Measurements from ENCODE around the gene NT5C2.
A peak's percentile ranks its signal among the peaks of the same experiment; 100 is the strongest.

NT5C2 gene

DNA sequence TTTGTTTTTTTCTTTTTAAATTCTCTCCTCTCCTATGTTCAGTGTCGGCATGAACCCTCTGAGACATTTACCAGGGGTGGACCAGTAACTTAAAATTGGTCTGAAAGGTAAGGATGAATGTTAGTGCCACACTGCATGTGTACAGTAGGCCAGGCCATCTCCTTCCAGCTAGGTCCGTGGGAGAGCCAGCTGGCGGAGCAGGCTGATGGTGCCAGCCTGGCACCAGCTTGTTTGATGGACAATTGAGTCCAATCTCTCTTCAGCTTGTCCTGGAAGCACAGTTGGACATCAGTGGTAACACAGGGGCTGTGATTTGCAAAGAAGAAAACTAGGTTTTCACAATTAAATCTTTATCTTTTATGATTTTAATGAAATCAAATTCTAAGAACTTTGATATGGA is 138.5 kb downstream of the NT5C2 start:
- no peak for DNase-seq

DNA sequence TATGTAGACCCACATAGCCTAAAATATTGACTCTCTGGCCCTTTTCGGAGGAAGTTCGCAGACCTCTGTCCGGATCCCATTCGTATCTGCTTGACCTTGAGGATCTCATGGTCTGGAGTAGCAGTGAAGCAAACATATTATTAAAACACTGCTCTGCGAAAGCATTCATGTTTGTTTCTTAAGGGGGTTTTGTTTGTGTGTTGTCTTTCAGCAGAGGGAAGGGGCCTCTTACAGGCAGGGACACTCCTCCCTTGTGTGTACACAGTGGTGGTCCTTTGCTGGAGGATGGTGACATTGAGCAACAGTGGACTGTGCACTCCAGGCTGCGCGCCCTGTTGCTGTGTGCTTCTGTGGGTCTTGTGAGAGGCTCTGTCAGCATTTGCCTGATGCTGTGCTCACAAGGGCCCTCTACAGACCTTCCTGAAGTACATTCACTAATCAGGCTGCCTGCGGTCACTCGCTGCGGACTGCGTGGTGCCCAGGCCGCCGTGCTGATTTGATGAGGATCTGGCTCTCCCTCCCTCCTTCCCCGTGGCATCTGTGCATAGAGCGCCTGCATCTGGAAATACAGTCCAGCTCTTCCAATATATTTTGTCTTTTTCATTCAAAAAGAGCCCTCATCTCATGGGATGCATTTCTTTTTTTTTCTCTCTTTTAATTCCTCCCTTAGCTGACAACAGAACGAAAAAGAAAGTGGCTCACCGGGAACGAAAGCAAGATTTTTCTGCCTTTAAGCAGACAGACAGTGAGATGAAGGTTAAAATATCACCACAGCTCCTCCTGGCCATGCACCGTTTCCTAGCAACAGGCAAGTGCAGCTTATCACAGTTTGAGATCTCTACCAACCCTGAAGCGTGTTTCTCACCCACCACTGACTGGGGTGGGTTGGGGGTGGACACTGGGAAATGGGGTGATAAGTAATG is 139.2 kb downstream of the NT5C2 start:
- DNase-seq = peak; percentile 70

DNA sequence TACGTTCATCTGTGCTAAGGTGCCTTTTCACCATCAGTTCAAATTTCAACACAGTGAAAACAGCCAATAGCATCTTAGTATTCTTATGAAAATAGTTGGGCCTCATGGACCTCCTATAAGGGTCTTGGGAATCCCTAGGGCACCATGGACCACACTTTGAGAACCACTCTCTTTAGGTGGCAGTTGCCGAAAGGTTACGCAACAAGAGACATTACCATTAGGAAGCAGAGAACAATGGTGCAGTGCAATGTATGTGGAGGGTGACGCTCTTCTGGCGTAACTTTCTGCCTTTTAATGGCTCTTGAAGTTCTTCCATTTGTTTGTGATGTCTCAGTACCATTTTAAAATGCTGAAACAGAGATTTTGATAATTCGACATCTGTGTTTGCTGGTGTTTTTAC is 143.8 kb downstream of the NT5C2 start:
- DNase-seq = no peak

DNA sequence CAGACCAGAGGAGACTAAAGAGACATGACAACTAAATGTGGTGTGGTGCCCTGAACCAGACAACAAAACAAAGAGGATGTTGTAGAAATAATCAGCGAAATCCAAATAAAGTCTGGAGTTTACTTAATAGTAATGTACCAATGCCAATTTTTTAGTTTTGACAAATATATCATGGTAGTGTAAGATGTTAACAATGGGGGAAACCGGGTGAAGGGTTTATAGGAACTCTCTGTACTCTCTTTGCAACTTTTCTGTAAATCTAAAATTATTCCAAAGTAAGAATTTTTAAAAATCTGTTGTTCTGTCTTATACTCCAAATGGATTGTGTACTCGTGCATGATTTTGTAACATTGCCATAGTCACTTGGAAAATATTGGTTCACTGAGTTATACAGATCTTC is 145.7 kb downstream of the NT5C2 start:
- no peak for DNase-seq

DNA sequence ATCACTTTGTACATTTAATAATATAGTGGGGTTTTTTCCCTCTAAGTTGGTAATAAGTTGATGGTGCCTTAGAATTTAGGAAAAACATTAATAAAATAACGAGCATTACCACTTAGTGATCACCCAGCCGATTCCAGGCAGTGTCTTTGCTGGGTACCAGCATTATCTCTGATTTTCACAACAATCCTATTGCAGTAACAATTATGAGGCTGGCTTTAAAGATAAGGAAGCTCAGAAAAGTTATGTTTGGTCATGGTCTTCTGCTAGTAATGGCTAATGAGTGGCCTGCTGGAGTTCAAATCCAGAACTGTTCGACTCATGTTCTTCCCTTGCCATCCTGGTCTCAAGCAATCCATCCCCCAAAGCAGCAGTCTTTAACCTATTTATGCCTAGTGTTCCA is 147.1 kb downstream of the NT5C2 start:
- no peak for DNase-seq

DNA sequence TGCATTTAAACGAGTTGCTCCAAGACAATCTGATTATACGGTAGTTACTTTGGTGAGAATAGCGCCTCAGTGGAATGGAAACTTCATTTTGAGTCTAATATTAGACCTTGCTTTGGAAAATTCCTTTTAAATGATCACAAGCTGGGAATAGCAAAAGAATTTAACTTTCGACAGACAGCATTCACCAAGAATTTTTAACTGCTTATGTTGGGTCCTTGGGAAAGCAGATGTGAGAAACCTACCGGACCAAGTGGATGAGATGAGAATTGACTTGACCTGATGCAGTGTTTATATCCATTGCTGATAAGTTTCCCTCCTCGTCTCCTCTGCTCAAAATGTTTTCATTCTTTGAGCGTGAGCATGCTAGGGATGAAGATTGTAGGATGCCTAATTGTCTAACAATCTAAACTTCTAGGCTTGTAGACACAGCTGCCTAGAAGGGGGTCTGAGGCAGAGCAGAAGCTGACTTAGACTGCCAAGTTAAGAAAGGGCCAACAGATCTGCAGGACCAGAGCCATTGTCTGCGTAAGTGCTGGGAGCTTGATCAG is 148.1 kb downstream of the NT5C2 start:
- DNase-seq = peak; percentile 72

DNA sequence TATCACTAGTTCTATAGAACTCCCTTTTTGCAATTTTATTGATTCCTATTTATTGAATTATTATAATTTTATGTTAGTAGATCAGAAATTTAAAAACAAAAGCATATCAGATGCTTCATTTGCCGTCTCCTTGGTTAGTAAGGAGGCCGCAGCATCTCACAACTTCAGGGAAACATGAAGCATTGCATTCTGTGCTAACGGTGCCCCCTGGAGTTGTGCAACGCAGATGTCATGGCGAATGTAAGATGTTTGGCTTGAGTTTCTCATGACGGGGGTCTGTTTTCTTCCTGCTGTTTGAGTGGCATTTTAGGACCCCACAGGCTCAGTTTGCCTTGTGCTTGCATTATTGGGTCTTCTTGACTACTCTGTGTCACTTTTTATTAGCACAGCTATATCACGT is 150.2 kb downstream of the NT5C2 start:
- no peak for DNase-seq

DNA sequence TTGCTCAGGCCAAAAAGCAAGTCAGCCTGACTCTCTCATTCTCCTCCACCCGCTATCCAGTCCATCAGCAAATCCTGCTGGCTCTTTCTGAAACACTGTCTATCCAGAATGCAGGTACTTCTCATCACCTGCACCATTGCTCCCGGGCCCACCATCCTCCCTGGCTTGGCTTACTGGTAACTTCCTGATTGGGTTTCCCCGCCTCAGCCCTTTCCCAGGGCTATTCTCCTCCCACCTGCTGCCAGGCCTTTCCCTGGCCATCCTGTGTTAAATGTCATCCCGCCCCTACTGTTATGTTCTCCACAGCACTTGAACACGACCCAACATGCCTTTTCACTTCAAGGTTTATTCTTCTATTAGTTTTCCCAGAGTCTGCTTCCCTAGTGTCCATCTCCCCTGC is 150.9 kb downstream of the NT5C2 start:
- DNase-seq = no peak

DNA sequence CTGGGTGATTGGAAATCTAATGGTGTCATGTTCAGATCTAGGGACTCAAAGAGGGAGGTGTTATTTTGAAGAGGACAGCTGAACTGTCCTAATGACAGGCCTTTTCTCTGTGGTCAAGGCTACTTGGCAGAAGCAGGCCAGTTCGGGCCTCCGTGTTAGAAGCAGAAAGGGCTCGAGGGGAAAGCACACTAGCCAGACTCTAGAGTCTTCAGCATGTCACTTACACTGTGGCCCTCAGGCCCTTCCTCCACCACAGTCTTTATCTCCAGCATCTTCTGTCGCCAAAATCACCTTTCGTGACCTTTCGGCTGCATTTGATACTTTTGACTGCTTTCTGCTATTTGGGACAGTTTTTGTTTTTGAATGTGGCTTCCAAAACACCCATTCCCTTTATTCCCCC is 151.7 kb downstream of the NT5C2 start:
- DNase-seq = no peak

DNA sequence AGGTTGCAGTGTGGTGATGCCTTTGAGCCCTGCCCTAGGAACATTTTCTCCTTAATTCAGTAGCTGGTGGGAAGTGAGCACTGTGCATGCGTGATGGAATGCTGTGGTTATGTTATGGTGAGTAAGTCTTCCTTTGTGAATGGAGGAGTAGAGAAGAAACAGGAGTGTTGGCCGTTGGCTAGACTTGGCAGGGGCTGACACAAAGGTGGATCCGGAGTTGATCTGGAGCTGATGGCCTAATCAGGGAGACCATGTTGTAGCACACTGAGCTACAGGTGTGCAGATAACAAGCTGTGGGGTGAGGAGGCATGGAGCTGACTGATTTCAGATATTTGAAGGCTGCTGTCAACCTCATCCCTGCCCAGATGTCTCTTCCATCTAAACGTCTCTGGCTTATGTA is 152.7 kb downstream of the NT5C2 start:
- DNase-seq = peak; percentile 63

DNA sequence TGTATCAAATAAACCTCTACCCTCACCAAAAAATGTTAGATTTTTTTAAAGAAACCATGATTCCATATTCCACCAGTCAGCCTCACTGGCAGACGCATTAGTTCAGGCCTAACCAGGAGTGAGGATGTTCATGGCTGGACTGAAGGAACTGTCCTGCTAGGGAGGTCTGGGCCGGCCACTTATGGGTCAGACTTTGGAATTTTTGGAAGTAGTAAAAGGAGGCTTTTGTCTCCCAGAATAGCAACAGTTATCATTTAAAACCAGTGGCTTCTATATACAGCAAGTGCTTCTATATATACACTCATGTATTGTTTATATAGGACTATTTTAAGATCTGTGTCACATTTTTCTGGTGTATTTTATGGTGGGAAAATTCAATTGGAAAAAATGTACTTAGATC is 154.5 kb downstream of the NT5C2 start:
- no peak for DNase-seq
